DOHH2 (cell line): ENCODE measurements around the gene PAGE2.

ENCODE experiments used
- CTCF ChIP-seq: fragments of 200-600 bp; sonication (generic); IDR thresholded peaks from one replicate; pipeline ENCODE4 v1.5.1; 2014; ENCODE audit warnings: antibody characterized with exemption, mild to moderate bottlenecking, low read depth, low read length; ENCODE audit not compliant: poor library complexity, severe bottlenecking
- EZH2phosphoT487 ChIP-seq: fragments of 200-600 bp; sonication (generic); IDR thresholded peaks from 2 replicates; pipeline ENCODE4 v1.6.1; 2017; ENCODE audit warnings: borderline replicate concordance, mild to moderate bottlenecking, antibody characterized with exemption, low read length, moderate library complexity, mixed read lengths

GRCh38 chrX:55107262-55107661 lies 18.4 kb downstream of the PAGE2 start:
- no peak for TF ChIP-seq CTCF
- TF ChIP-seq EZH2phosphoT487 = no peak
